ENCODE results near the gene RNASET2. TPM values are rescaled to one million over a fixed set of nuclear protein-coding genes. Genes with fewer than 3 reads are reported as not detected.

Gene RNASET2
- total and polyA plus RNA-seq, 2 of the 13 experiments (the other 11 are each of a cell fraction or from before 2014, with no cell fraction given): 44.6 to 597 TPM

- TF ChIP-seq, protein P1, sequence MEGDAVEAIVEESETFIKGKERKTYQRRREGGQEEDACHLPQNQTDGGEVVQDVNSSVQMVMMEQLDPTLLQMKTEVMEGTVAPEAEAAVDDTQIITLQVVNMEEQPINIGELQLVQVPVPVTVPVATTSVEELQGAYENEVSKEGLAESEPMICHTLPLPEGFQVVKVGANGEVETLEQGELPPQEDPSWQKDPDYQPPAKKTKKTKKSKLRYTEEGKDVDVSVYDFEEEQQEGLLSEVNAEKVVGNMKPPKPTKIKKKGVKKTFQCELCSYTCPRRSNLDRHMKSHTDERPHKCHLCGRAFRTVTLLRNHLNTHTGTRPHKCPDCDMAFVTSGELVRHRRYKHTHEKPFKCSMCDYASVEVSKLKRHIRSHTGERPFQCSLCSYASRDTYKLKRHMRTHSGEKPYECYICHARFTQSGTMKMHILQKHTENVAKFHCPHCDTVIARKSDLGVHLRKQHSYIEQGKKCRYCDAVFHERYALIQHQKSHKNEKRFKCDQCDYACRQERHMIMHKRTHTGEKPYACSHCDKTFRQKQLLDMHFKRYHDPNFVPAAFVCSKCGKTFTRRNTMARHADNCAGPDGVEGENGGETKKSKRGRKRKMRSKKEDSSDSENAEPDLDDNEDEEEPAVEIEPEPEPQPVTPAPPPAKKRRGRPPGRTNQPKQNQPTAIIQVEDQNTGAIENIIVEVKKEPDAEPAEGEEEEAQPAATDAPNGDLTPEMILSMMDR (CRISPR knock-in tag; IDR thresholded peaks at IDR 0.05): peak; percentile 10
- TF ChIP-seq TBP (CRISPR knock-in tag; IDR thresholded peaks at IDR 0.05) (no peak), TMF1 (CRISPR knock-in tag; IDR thresholded peaks at IDR 0.05; ENCODE audit: low read depth) (peak; percentile 44; the same call in 1 of the 2 replicates), SETDB1 (CRISPR knock-in tag; IDR thresholded peaks at IDR 0.05; ENCODE audit: borderline replicate concordance) (peak; percentile 71; the same call in 1 of the 2 replicates), RNF2 (conservative IDR thresholded peaks at IDR 0.05; ENCODE audit: low read depth) (0 out of 2 replicates have a peak, but pooled peaks have one; percentile 25), ZNF512 (CRISPR knock-in tag; IDR thresholded peaks at IDR 0.05) (no peak; the same call in 1 of the 2 replicates), ZNF510 (CRISPR knock-in tag; IDR thresholded peaks at IDR 0.05; ENCODE audit: low read depth) (peak; percentile 96), NPAS2 (CRISPR knock-in tag; IDR thresholded peaks at IDR 0.05; ENCODE audit: borderline replicate concordance) (no peak), POLR2AphosphoS2 (IDR thresholded peaks at IDR 0.05; ENCODE audit: low read depth, low read length) (no peak), HINFP (CRISPR knock-in tag; IDR thresholded peaks at IDR 0.05; ENCODE audit: low read depth) (peak; percentile 74), TERF1 (CRISPR knock-in tag; IDR thresholded peaks at IDR 0.05) (peak; percentile 98), TCF7L2 (IDR thresholded peaks at IDR 0.05; ENCODE audit: low read depth, low read length) (no peak), GMEB2 (CRISPR knock-in tag; IDR thresholded peaks at IDR 0.05; ENCODE audit: low read depth) (no peak), ZNF101 (CRISPR knock-in tag; IDR thresholded peaks at IDR 0.05; ENCODE audit: borderline replicate concordance, low read depth) (peak; percentile 27; the same call in 1 of the 2 replicates), TSC22D2 (CRISPR knock-in tag; IDR thresholded peaks at IDR 0.05; ENCODE audit: borderline replicate concordance) (no peak), DMAP1 (CRISPR knock-in tag; IDR thresholded peaks at IDR 0.05) (peak; percentile 81; the same call in 1 of the 2 replicates), KDM1A (CRISPR knock-in tag; IDR thresholded peaks at IDR 0.05) (no peak), ZNF451 (CRISPR knock-in tag; IDR thresholded peaks at IDR 0.05) (peak; percentile 9), SIN3B (IDR thresholded peaks at IDR 0.05; ENCODE audit: low read length) (peak; percentile 10), LCORL (IDR thresholded peaks at IDR 0.05) (no peak), LCORL (CRISPR knock-in tag; IDR thresholded peaks at IDR 0.05) (peak; percentile 69; the same call in 1 of the 2 replicates)
- TF ChIP-seq, protein P2, sequence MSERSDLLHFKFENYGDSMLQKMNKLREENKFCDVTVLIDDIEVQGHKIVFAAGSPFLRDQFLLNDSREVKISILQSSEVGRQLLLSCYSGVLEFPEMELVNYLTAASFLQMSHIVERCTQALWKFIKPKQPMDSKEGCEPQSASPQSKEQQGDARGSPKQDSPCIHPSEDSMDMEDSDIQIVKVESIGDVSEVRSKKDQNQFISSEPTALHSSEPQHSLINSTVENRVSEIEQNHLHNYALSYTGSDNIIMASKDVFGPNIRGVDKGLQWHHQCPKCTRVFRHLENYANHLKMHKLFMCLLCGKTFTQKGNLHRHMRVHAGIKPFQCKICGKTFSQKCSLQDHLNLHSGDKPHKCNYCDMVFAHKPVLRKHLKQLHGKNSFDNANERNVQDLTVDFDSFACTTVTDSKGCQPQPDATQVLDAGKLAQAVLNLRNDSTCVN (CRISPR knock-in tag; IDR thresholded peaks at IDR 0.05; ENCODE audit: borderline replicate concordance): no peak; the same call in 1 of the 2 replicates
These were observed at the start of gene RNASET2 (continued) for GRCh38 chr6:166956444-166957086.

Data from HepG2 (cell line).